ELF-1 (cell line): ENCODE measurements around the gene ADAM12.
"Not testable (repeated sequence)": the region's sequence is repeated elsewhere in the genome, so short reads cannot be mapped to it uniquely, and the experiment has no call there.

Experiments
- DNase-seq: peaks from one replicate; pipeline ENCODE4 v3.0.0-alpha.2; 2016; ENCODE audit warnings: low read depth, low spot score

Gene ADAM12

GRCh38 chr10:126185676-126186447 lies 202.4 kb downstream of the ADAM12 start:
- DNase-seq = no peak

GRCh38 chr10:126181626-126182025 lies 206.7 kb downstream of the ADAM12 start:
- DNase-seq = no peak

- no peak for DNase-seq
Measured at GRCh38 chr10:126179637-126180036, 208.6 kb downstream of the ADAM12 start.

- no peak for DNase-seq
Measured at GRCh38 chr10:126177417-126178030, 210.8 kb downstream of the ADAM12 start.

- DNase-seq = peak; percentile 60
Measured at GRCh38 chr10:126175641-126176262, 212.5 kb downstream of the ADAM12 start.

- DNase-seq = not testable (repeated sequence)
Measured at GRCh38 chr10:126172755-126173154, 215.5 kb downstream of the ADAM12 start.

GRCh38 chr10:126171555-126171954 lies 216.7 kb downstream of the ADAM12 start:
- no peak for DNase-seq

GRCh38 chr10:126170776-126171175 lies 217.5 kb downstream of the ADAM12 start:
- no peak for DNase-seq

GRCh38 chr10:126170371-126170770 lies 217.9 kb downstream of the ADAM12 start:
- no peak for DNase-seq

GRCh38 chr10:126169899-126170298 lies 218.4 kb downstream of the ADAM12 start:
- DNase-seq = no peak

- no peak for DNase-seq
Measured at GRCh38 chr10:126166797-126167196, 221.5 kb downstream of the ADAM12 start.

GRCh38 chr10:126165874-126166273 lies 222.4 kb downstream of the ADAM12 start:
- DNase-seq = no peak

- DNase-seq = no peak
Measured at GRCh38 chr10:126163506-126163905, 224.8 kb downstream of the ADAM12 start.

GRCh38 chr10:126161691-126162090 lies 226.6 kb downstream of the ADAM12 start:
- DNase-seq = no peak

- DNase-seq = no peak
Measured at GRCh38 chr10:126160971-126161630, 227.2 kb downstream of the ADAM12 start.

- no peak for DNase-seq
Measured at GRCh38 chr10:126160571-126160970, 227.7 kb downstream of the ADAM12 start.

GRCh38 chr10:126158133-126158892 lies 230.0 kb downstream of the ADAM12 start:
- no peak for DNase-seq

- DNase-seq = no peak
Measured at GRCh38 chr10:126157189-126157588, 231.1 kb downstream of the ADAM12 start.

- no peak for DNase-seq
Measured at GRCh38 chr10:126156503-126156902, 231.8 kb downstream of the ADAM12 start.

- DNase-seq = no peak
Measured at GRCh38 chr10:126156012-126156411, 232.3 kb downstream of the ADAM12 start.

GRCh38 chr10:126155528-126155927 lies 232.7 kb downstream of the ADAM12 start:
- no peak for DNase-seq
